ENCODE data around the gene UNC79. TPM values are rescaled to one million over a fixed set of nuclear protein-coding genes. Genes with fewer than 3 reads are reported as not detected.

Gene UNC79
- total RNA-seq = 0.07 and 0.33 TPM in 2 replicates

GRCh38 chr14:93430315-93431035 lies at the start of gene UNC79:
Gene UNC79 (plus strand): TSS chr14:93430939. CDS start chr14:93431030, 91 bp downstream.

Other genes with a start within 250 kb of the UNC79 start
- 18.8 and 23.8 TPM in 2 replicates for gene MOAP1, start 246.0 kb upstream of the UNC79 start, total RNA-seq
- 6.7 and 9.0 TPM in 2 replicates for gene LYSET, start 245.6 kb upstream of the UNC79 start, total RNA-seq
- 5.5 and 6.2 TPM in 2 replicates for gene GON7, start 223.9 kb upstream of the UNC79 start, total RNA-seq
- gene UBR7, start 223.7 kb upstream of the UNC79 start, total RNA-seq = 20.6 and 23.8 TPM in 2 replicates
- 23.2 and 26.2 TPM in 2 replicates for gene BTBD7, start 97.9 kb upstream of the UNC79 start, total RNA-seq
- gene COX8C, start 83.8 kb upstream of the UNC79 start, total RNA-seq = not detected in 2 replicates